HL-60/S4 (cell line): Measurements from ENCODE around the gene METTL22.

Source experiments
- in situ Hi-C: fragments of 300-500 bp; cut with MboI; formaldehyde crosslinking; loops from 2 replicates; pipeline ENCODE4 v1.14.3; 2022; ENCODE audit warnings: low sequenced_read_pairs

METTL22 gene

GRCh38 chr16:8660841-8661301, 39.4 kb downstream of the METTL22 start:
- in situ Hi-C loops: loop anchor here (25.0 kb wide), 1 partner anchor 226 kb away; the partner anchor contains the start of gene LITAFD

DNA sequence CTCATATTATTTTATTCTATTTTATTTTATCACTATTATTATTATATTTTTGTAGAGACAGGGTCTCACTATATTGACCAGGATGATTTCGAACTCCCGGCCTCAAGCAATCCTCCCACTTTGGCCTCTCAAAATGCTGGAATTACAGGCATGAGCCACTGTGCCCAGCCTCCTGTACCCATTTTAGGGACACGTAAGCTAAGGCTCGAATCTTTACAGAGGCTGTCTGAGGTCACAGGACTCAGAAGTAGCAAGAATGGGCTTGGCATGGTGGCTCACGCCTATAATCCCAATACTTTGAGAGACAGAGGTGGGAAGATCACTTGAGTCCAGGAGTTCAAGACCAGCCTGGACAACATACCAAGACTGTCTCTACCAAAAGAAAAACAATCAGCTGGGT, 40.2 kb downstream of the METTL22 start:
- in situ Hi-C loops: loop anchor here (25.0 kb wide), 1 partner anchor 226 kb away; the partner anchor contains the start of gene LITAFD

DNA sequence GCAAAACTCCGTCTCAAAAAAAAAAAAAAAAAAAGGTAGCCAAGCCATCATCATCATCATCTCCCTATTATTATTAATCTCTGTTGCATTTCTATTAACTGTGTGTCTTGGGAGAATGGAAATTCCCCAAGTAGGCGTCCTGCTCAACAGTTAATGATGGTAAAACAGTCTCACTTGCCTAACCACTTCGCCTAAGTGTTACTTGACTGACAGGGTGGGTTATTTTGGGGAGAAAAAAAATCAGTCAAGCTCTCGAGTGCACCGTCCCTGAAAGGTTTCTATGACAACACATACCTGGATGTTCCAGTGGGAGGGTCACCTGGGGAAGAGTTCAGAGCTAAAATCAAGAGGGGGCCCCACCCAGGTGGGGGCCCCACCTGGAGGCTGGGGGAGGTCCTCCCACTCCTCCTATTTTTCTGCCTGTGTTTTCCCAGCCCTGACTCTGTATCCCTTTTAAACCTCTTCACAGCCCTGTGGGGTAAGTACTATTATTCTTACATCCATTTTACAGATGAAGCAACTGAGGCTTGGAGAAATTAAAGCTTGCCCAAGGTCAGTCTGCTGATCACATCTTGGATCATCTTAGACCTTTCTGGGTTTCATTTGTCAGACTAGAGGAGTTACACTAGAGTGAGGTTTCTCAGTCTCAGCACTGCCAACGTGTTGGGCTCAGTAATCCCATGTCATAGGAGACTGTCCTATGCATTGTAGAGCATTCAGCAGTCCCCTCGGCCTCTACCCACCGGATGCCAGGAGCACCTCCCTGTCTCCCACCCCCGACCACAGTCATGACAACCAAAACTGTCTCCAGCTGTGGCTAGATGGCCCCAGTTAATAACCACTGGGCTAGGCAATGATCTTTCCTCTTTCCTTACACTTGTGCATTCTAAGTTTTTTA, 41.9 kb downstream of the METTL22 start:
- in situ Hi-C loops: loop anchor here (25.0 kb wide), 1 partner anchor 224 kb away; the partner anchor contains the start of gene LITAFD

- in situ Hi-C loops: loop anchor here (25.0 kb wide), 1 partner anchor 222 kb away; the partner anchor contains the start of gene LITAFD
Measured at GRCh38 chr16:8665529-8665928, 44.0 kb downstream of the METTL22 start.

DNA sequence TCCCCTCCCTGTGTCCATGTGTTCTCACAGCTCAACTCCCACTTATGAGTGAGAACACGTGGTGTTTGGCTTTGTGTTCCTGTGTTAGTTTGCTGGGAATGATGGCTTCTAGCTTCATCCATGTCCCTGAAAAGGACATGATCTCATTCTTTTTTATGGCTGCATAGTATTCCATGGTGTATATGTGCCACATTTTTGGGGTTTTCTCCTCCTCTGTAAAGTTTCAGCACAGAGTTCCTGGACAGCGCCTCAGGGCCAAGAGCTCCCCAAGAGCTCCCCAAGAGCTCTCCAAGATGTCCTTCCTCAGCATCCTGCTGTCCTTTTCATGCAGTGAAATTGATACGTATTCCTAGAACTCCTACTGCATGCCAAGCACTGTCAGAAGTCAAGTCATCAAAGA, 46.0 kb downstream of the METTL22 start:
- in situ Hi-C loops: loop anchor here (25.0 kb wide), 1 partner anchor 220 kb away; the partner anchor contains the start of gene LITAFD

DNA sequence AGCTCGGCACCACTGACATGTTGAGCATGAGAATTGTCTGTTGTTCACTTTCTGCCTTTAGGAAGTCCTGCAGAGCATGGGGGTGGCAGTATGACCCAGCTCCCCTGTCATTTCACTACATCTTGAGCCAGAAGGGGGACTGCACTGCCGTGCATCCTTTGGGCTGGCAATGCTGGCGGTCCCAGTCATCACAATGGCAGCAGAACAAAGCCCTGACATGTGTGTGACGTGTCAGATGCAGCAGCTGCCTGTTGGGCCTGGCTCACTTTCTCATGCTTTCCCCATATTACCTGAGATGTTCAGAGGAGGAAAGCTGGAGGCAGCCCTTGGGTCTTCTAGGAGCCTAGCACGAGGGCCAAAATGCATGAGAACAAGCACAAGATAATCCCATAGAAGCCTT, 46.6 kb downstream of the METTL22 start:
- in situ Hi-C loops: loop anchor here (25.0 kb wide), 1 partner anchor 219 kb away; the partner anchor contains the start of gene LITAFD

DNA sequence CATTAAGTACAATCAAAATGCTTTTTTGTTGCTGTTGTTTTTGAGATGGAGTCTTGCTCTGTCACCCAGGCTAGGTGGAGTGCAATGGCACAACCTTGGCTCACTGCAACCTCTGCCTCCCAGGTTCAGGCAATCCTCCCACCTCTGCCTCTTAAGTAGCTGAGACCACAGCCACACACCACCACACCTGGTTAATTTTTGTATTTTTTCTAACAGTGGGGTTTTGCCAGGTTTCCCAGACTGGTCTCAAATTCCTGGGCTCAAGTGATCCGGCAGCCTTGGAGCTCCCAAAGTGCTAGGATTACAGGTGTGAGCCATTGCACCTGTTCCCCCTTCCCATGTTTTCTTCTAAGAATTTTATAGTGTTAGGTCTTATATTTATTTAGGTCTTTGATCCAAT, 48.0 kb downstream of the METTL22 start:
- in situ Hi-C loops: loop anchor here (25.0 kb wide), 1 partner anchor 218 kb away; the partner anchor contains the start of gene LITAFD

DNA sequence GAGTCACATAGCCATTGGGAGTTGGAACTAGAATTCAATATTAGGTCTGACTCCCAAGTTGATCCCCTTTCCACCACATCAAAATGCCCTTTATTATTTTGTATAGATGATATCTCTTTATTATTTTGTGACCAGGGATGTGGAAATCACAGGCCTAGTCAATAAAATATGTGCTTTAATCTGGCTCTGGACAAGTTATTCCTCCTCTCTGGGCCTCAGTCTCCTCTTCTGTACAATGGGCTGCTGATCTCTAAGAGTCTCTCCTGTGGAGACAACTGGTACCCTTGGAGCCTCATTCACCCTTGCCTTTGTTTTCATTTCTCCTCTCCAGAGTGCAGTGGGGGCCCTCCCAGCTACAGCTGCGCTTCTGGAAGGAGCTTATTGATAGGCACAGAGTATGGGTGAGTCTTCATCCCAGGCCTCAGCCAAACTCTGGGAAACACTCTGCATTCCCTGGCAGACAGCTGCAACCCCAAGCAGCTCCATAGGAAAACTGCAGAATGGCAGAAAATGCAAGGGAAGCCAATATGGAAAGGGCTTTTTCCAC, 48.6 kb downstream of the METTL22 start:
- in situ Hi-C loops: loop anchor here (25.0 kb wide), 1 partner anchor 217 kb away; the partner anchor contains the start of gene LITAFD

GRCh38 chr16:8673611-8674412, 52.3 kb downstream of the METTL22 start:
- in situ Hi-C loops: loop anchor here (25.0 kb wide), 1 partner anchor 213 kb away; the partner anchor contains the start of gene LITAFD

DNA sequence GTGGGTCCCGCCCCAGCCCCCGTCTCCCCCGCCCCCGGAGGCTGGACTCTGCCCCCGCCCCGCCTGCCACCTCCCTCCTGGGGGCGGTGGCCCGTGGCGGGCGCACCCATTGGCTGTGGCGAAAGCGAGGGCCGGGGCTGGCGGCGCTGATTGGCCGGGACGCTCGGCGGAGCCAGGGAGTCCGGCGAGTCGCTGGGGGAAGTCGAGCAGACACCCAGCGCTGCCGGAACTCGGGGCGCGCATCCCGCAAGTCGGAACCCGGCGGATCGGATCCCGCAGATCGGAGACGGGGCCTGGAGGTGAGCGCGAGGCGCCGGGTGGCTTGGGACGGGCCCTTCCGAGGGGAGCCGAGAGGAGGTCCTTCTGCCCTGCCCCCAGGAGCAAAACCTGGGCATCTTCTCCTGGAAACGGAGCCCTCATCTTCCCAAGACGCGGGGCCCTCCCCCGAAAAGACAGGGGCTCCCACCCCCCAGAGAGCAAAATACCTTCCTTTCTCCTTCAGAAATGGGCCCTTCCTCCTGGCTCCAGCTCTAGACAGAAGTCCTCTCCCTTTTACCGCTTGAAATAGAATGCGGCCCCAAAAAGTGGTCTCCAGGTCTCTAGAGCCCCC, 53.0 kb downstream of the METTL22 start, which contains the start of gene ABAT:
TSS of gene ABAT (plus strand) at position 205 of the 610 bp plus-strand sequence. CDS start 61,123 bp downstream, outside the sequence.
- in situ Hi-C loops: loop anchor here (25.0 kb wide), 1 partner anchor 213 kb away; the partner anchor contains the start of gene LITAFD

DNA sequence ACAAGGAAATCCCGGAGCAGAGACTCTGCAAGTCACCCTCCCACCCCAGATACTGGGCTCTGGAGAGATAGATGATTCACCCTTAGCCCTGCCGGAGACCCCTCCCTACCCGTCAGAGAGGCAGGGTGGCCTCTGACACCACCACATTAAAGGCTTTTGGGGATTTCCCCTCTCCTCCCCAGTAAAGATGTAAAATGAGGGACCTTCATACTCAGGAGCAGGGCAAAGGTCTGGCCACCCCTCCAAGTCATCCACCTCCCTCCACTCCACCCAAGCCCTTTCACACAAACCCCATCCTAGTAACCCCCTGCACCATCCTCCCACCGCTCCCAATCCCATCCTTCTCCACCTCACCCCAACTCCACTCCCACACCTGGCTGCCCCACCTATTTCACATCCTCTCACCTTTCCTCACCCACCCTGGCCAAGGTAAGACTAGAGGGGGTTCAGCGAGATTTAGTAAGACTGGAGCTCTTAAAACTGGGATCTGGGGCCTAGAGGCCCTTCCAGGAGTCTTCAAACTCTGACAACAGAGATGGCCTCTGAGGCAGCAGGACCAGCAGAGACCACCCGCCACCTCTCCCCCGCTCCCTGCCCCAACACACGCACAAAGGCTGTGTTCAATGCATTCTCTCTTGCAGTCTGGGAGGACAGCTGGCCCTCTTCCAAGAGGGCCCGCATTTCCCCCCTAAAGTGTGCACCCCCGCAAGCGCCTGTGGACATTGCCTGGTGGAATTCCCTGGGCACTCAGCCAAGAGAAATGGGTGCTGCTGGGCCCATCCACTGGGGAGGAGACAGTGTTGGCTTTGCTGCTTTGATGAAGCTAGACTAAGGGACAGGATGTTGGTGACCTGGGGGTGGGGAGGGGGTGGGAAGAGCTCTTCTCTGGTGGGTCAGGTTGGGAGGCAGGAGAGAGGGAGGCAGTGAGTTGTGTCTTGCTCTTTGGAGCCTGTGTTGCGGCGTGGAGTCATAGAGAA, 54.0 kb downstream of the METTL22 start:
- in situ Hi-C loops: no loop called here

- in situ Hi-C loops: no loop called here
Measured at GRCh38 chr16:8676160-8676547, 54.7 kb downstream of the METTL22 start.

GRCh38 chr16:8676737-8677375, 55.4 kb downstream of the METTL22 start:
- in situ Hi-C loops: no loop called here

GRCh38 chr16:8677481-8677880, 56.0 kb downstream of the METTL22 start:
- in situ Hi-C loops: no loop called here

DNA sequence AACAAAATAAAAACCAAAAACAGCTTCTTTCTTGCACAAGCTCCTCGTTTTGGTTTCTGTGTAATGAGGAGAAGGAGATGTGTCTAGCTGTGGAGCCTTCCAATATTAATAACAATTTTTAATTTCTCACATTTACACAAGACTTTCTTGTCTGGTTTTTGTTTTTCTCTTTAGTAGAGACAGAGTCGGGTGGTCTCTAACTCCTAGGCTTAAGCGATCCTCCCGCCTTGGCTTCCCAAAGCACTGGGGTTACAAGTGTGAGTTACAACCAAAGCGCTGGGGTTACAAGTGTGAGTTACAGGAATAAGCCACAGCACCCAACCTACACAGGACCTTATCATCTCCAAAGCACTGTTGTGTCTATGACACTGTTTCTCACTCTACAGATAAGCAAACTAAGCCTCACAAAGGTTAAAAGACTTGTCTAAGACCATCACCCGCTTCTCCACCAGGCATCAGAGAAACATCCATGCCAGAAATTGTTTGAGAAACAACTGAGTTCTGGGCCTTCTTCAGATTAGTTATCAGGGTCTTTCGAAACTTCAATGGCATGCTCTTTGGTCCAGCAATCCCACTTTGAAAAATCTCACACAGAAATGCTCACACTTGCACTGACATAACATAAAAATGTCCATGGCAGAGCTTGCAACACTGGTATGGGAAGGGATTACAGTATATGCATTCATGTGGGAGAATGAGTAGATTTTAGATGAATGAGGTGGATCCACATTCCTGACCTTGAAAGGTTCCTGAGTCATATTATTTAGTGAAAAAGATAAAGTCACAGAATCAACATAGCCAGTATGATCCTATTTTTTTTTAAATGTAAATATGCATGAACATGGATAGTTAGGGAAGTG, 56.8 kb downstream of the METTL22 start:
- in situ Hi-C loops: no loop called here

GRCh38 chr16:8679151-8679550, 57.7 kb downstream of the METTL22 start:
- in situ Hi-C loops: no loop called here

DNA sequence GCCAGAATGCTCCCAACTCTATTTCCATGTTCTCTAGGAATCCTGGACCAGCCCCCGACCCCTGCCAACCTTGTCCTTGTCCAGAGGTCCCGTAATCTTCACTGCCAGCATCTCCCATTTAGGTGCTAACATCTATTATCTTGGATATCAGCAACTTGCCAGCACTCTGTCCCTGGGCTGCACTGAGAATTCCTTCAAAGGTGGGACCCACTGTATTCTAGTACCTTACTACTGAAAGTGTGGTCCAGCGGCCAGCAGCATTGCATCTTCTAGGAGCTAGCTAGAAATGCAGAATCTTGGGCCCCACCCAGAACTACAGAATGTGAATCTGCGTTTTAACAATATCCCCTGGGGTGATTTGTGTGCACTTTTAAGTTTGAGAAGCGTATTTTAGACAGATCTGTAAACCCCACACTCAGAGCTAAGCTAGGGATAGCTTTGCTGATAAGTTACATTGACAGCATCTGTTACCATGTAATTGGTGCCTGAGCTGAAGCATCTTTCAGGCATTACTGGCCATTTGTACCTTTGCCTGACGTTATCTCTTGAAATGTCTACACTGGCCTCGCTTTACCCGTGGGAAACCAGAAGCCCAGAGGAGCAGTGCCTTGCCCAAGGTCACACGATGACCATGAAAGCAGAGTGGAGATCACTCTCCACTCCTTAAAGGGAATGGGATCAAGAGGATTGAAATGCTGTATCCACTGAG, 61.2 kb downstream of the METTL22 start:
- in situ Hi-C loops: no loop called here
